ENCODE data around the gene APOA1. TPM values are rescaled to one million over a fixed set of nuclear protein-coding genes. Genes with fewer than 3 reads are reported as not detected.

Gene APOA1
- total and polyA plus RNA-seq, 2 of the 4 experiments (the other 2 are of a cell fraction) = 0.18 to 0.89 TPM

GRCh38 chr11:116871248-116871647, 33.8 kb upstream of the APOA1 start (continued):
- no peak for TF ChIP-seq CEBPB (IDR thresholded peaks at IDR 0.05; ENCODE audit: low read depth, low read length)

DNA sequence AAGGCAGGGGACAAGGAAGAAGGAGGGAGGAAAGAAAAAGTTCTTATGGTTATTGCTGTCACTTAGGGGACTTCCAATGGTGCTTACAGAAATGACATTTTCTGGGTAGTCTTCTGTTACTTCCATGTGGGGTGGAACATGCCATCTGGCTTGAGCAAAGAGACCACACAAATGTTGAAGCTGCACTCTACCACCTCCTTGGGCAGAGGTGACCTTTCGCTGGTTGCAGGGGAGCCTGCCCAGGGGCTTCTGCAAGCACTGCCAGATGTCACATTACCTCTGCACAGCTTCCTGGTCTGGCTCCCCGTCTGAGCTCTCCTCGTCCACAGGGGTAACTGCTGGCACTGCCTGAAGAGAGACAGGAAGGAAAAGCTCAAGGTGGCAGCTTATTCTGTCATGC, 32.6 kb upstream of the APOA1 start:
- Histone ChIP-seq H3K27me3 (ENCODE audit: control insufficient read depth, insufficient read depth, low read length) (no peaks in the 10 kb centered on the region), H2BK5ac (ENCODE audit: low read depth, low read length, poor library complexity, severe bottlenecking) (no peak overlapping the region), H4K91ac (ENCODE audit: insufficient read depth, low read depth, low read length) (no peak overlapping the region), H2BK15ac (ENCODE audit: low read depth, low read length) (no peak overlapping the region), H3K4me1 (ENCODE audit: control insufficient read depth, insufficient read depth, low read length) (peaks cover 2% of the 10 kb centered on the region; the same call in 1 of the 2 replicates), H3K9me3 (ENCODE audit: control insufficient read depth, insufficient read depth, low read length) (no peaks in the 10 kb centered on the region), H2AK5ac (ENCODE audit: low read depth, low read length) (peak overlapping the region; percentile 37; the same call in 1 of the 2 replicates), H3K36me3 (ENCODE audit: control insufficient read depth, insufficient read depth, low read length) (peaks cover 33% of the 10 kb centered on the region), H3K79me1 (ENCODE audit: low read depth in 1 of 2, low read length in 2 of 2) (peaks cover under 1 to 12% of the 10 kb centered on the region in 2 experiments; a peak in 3 of 4 replicates), H4K8ac (ENCODE audit: low read depth in 2 of 2, low read length in 2 of 2) (no peak overlapping the region), H3K14ac (replicated peaks; ENCODE audit: low read depth, low read length) (no peak overlapping the region), H2AK9ac (replicated peaks; ENCODE audit: low read depth, low read length, poor library complexity) (no peak overlapping the region), H4K20me1 (ENCODE audit: insufficient read depth, low read length) (no peaks in the 10 kb centered on the region), H3K4me2 (ENCODE audit: low read depth, low read length) (no peak overlapping the region), H4K5ac (ENCODE audit: low read depth, low read length) (no peak overlapping the region), H3K23ac (ENCODE audit: low read depth, low read length) (0 out of 2 replicates have a peak overlapping the region, but pooled peaks have one; percentile 17), H3K18ac (ENCODE audit: low read depth, low read length) (no peak overlapping the region), H2BK20ac (ENCODE audit: low read depth, low read length) (no peak overlapping the region), H3K27ac (ENCODE audit: insufficient read depth, low read length) (no peak overlapping the region), H2AFZ (replicated peaks; ENCODE audit: low read length, poor library complexity) (no peak overlapping the region), H2BK120ac (ENCODE audit: low read depth, low read length) (no peak overlapping the region), H3K4ac (ENCODE audit: low read depth, low read length) (no peak overlapping the region), H3K9me1 (ENCODE audit: insufficient read depth, low read length) (peaks cover 16% of the 10 kb centered on the region), H3K9ac (ENCODE audit: low read depth, low read length) (no peak overlapping the region), H3K4me3 (ENCODE audit: insufficient read depth, low read depth, low read length) (no peak overlapping the region), H3K56ac (ENCODE audit: extremely low read depth, insufficient read depth, low read length) (no peak overlapping the region)
- DNase-seq (no peak), ATAC-seq (ENCODE audit: low read depth) (no peak)
- TF ChIP-seq CEBPB (IDR thresholded peaks at IDR 0.05; ENCODE audit: low read depth, low read length) (no peak), MAFK (IDR thresholded peaks at IDR 0.05; ENCODE audit: low read depth, low read length) (no peak), BHLHE40 (IDR thresholded peaks at IDR 0.05; ENCODE audit: low read depth, low read length) (no peak), NFE2L2 (IDR thresholded peaks at IDR 0.05; ENCODE audit: low read depth, low read length) (no peak)
- TF ChIP-seq, protein P1, sequence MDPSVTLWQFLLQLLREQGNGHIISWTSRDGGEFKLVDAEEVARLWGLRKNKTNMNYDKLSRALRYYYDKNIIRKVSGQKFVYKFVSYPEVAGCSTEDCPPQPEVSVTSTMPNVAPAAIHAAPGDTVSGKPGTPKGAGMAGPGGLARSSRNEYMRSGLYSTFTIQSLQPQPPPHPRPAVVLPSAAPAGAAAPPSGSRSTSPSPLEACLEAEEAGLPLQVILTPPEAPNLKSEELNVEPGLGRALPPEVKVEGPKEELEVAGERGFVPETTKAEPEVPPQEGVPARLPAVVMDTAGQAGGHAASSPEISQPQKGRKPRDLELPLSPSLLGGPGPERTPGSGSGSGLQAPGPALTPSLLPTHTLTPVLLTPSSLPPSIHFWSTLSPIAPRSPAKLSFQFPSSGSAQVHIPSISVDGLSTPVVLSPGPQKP (IDR thresholded peaks at IDR 0.05; ENCODE audit: borderline replicate concordance, low read depth, low read length) = no peak
- POLR2A ChIA-PET (ENCODE audit: unreplicated experiment) = no interaction called here
- BruUV-seq (replicated peaks) = no TSS peak
- intact Hi-C loops (cut with micrococcal nuclease) (loop anchor here (5.0 kb wide), 1 partner anchor 78 kb away; the partner anchor contains the start of gene APOA5), dilution Hi-C loops (cut with HindIII; ENCODE audit: low sequenced_read_pairs, unreplicated experiment) (no loop called here), in situ Hi-C loops (cut with MboI; ENCODE audit: low sequenced_read_pairs) (loop anchor here (10.0 kb wide), 1 partner anchor 355 kb away; no protein-coding TSS in a partner anchor)
- no CpG with 5 or more reads among the region's 3 CpGs for WGBS, 2 experiments (ENCODE audit: extremely low coverage in 2 of 2, insufficient read length in 1 of 2)
- CTCF ChIA-PET = interaction anchor here (1.5 to 1.9 kb wide), 2 partner anchors 12 to 16 kb away, joined by 3 to 4 read pairs; no protein-coding TSS in a partner anchor

Measured in IMR-90 (cell line).